H1 (cell line): ENCODE data around the gene PBX3. TPM values are rescaled to one million over a fixed set of nuclear protein-coding genes. Genes with fewer than 3 reads are reported as not detected.
A peak's percentile ranks its signal among the peaks of the same experiment; 100 is the strongest.

Experiments
- CTCF ChIA-PET: fragments of 300-600 bp; sonication (Branson Sonifier 250); formaldehyde crosslinking; loops from one replicate; lab custom pipeline; 2021; ENCODE audit not compliant: partially characterized antibody; lab: Charles Lee
- POLR2A ChIA-PET: fragments of 300-600 bp; sonication (Branson Sonifier 250); formaldehyde crosslinking; loops from one replicate; lab custom pipeline; 2021; ENCODE audit warnings: inconsistent platforms; ENCODE audit not compliant: partially characterized antibody; lab: Charles Lee
- DNase-seq, 2 experiments: peaks; one replicate each; pipeline versions ENCODE4 v3.0.0 to v3.0.0-alpha.2; 2010 to 2022; ENCODE audit warnings: low spot score in 2 of 2, low read depth in 1 of 2, mixed read lengths in 1 of 2
- FAIRE-seq: peaks from 2 replicates; lab custom pipeline; 2011; peaks lifted over from hg19 to GRCh38; lab: Jason Lieb, UNC
- H2AFZ ChIP-seq: 2 replicates; pipeline ENCODE4 v1.8.1; 2012; ENCODE audit warnings: low read length, inconsistent platforms
- H2AK5ac ChIP-seq: 2 replicates; pipeline ENCODE4 v1.6.1; 2013; ENCODE audit warnings: low read depth, low read length
- H2BK120ac ChIP-seq: replicated peaks from 2 replicates; pipeline ENCODE3; 2013; ENCODE audit warnings: low read depth, low read length, inconsistent platforms
- H2BK12ac ChIP-seq: 2 replicates; pipeline ENCODE4 v1.6.1; 2013; ENCODE audit warnings: low read depth, low read length
- H2BK15ac ChIP-seq: 2 replicates; pipeline ENCODE4 v1.6.1; 2013; ENCODE audit warnings: low read length
- H2BK20ac ChIP-seq: 2 replicates; pipeline ENCODE4 v1.6.1; 2013; ENCODE audit warnings: low read length
- H2BK5ac ChIP-seq: 2 replicates; pipeline ENCODE4 v1.6.1; 2013; ENCODE audit warnings: low read depth, low read length
- H3K14ac ChIP-seq: 2 replicates; pipeline ENCODE4 v1.6.1; 2013; ENCODE audit warnings: inconsistent platforms; ENCODE audit not compliant: insufficient read length
- H3K18ac ChIP-seq: 2 replicates; pipeline ENCODE4 v1.6.1; 2013; ENCODE audit warnings: low read length; ENCODE audit errors: extremely low read depth
- H3K23ac ChIP-seq: 2 replicates; pipeline ENCODE4 v1.6.1; 2013; ENCODE audit warnings: inconsistent platforms; ENCODE audit not compliant: insufficient read length
- H3K23me2 ChIP-seq: 2 replicates; pipeline ENCODE4 v1.6.1; 2013; ENCODE audit warnings: low read depth, low read length
- H3K27ac ChIP-seq: 2 replicates; pipeline ENCODE4 v1.6.1; 2011; ENCODE audit warnings: low read depth, low read length, inconsistent platforms
- H3K27me3 ChIP-seq, 4 experiments: replicated peaks in 1 of 4; 1 replicate in 1 of 4; 2 replicates in 3 of 4; pipeline versions ENCODE4 v1.6.1 to v1.8.1; 2011 to 2013; ENCODE audit warnings: low read length in 3 of 4, mild to moderate bottlenecking in 3 of 4, inconsistent platforms in 2 of 4, mixed read lengths in 2 of 4, moderate library complexity in 1 of 4; ENCODE audit not compliant: control insufficient read depth in 3 of 4, insufficient read depth in 3 of 4; ENCODE audit errors: extremely low read depth in 1 of 4
- H3K36me3 ChIP-seq, 4 experiments: 2 replicates each; pipeline versions ENCODE4 v1.6.1 to v1.8.1; 2011 to 2013; ENCODE audit warnings: mild to moderate bottlenecking in 4 of 4, low read length in 3 of 4, moderate library complexity in 2 of 4, control low read depth in 1 of 4, inconsistent platforms in 1 of 4; ENCODE audit not compliant: insufficient read depth in 4 of 4, control insufficient read depth in 2 of 4
- H3K4ac ChIP-seq: replicated peaks from 2 replicates; pipeline ENCODE3; 2013; ENCODE audit warnings: low read length, low read depth, mixed read lengths, inconsistent platforms; ENCODE audit not compliant: insufficient read length
- H3K4me1 ChIP-seq, 4 experiments: replicated peaks in 1 of 4; 1 replicate in 1 of 4; 2 replicates in 3 of 4; pipeline versions ENCODE4 v1.6.1 to v1.8.1; 2011 to 2013; ENCODE audit warnings: low read length in 3 of 4, inconsistent platforms in 2 of 4, mixed read lengths in 1 of 4; ENCODE audit not compliant: insufficient read depth in 4 of 4, control insufficient read depth in 3 of 4
- H3K4me2 ChIP-seq, 2 experiments: 2 replicates each; pipeline versions ENCODE4 v1.6.1 to v1.8.1; 2011 to 2013; ENCODE audit warnings: low read depth in 2 of 2, low read length in 2 of 2, control low read depth in 1 of 2, inconsistent platforms in 1 of 2, mild to moderate bottlenecking in 1 of 2; ENCODE audit not compliant: insufficient read depth in 1 of 2
- H3K4me3 ChIP-seq, 4 experiments: fragments of 200-600, 300-600 bp in 1 of 4; sonication (generic), shearing (Covaris generic), sonication (Bioruptor Twin) in 1 of 4; 2 replicates each; pipeline versions ENCODE4 v1.5.1 to v1.8.1; 2011 to 2016; ENCODE audit warnings: low read length in 4 of 4, low read depth in 3 of 4, control low read depth in 2 of 4, inconsistent platforms in 2 of 4, mild to moderate bottlenecking in 2 of 4, mixed read lengths in 1 of 4, moderate library complexity in 1 of 4; ENCODE audit not compliant: insufficient read depth in 2 of 4; ENCODE audit errors: extremely low read depth in 1 of 4
- H3K56ac ChIP-seq: replicated peaks from 2 replicates; pipeline ENCODE3; 2013; ENCODE audit warnings: low read depth, mild to moderate bottlenecking, mixed read lengths, low read length, inconsistent platforms; ENCODE audit not compliant: insufficient read length
- H3K79me1 ChIP-seq: 2 replicates; pipeline ENCODE4 v1.6.1; 2013; ENCODE audit warnings: low read depth, low read length, control low read depth
- H3K79me2 ChIP-seq, 2 experiments: 2 replicates each; pipeline versions ENCODE4 v1.6.1 to v1.8.1; 2012 to 2013; ENCODE audit warnings: low read length in 2 of 2, mild to moderate bottlenecking in 2 of 2, inconsistent platforms in 1 of 2; ENCODE audit not compliant: insufficient read depth in 2 of 2, control insufficient read depth in 1 of 2
- H3K9ac ChIP-seq, 4 experiments: replicated peaks in 1 of 4; 1 replicate in 1 of 4; 2 replicates in 3 of 4; pipeline versions ENCODE4 v1.6.1 to v1.8.1; 2011 to 2013; ENCODE audit warnings: low read depth in 3 of 4, low read length in 3 of 4, control low read depth in 2 of 4, mild to moderate bottlenecking in 2 of 4, moderate library complexity in 2 of 4, inconsistent platforms in 1 of 4; ENCODE audit errors: extremely low read depth in 1 of 4
- H3K9me3 ChIP-seq, 2 experiments: 2 replicates each; pipeline versions ENCODE4 v1.6.1 to v1.8.1; 2012 to 2013; ENCODE audit warnings: mild to moderate bottlenecking in 2 of 2, moderate library complexity in 2 of 2, control low read depth in 1 of 2, inconsistent platforms in 1 of 2, low read depth in 1 of 2, low read length in 1 of 2, mixed read lengths in 1 of 2; ENCODE audit not compliant: insufficient read depth in 2 of 2
- H4K20me1 ChIP-seq, 2 experiments: replicated peaks in 1 of 2; 2 replicates each; pipeline versions ENCODE3 to v1.8.1; 2011 to 2013; ENCODE audit warnings: inconsistent platforms in 2 of 2, low read length in 2 of 2, mild to moderate bottlenecking in 1 of 2; ENCODE audit not compliant: insufficient read depth in 2 of 2, control insufficient read depth in 1 of 2
- H4K5ac ChIP-seq: 2 replicates; pipeline ENCODE4 v1.6.1; 2013; ENCODE audit warnings: low read length, low read depth, mixed read lengths, inconsistent platforms; ENCODE audit not compliant: insufficient read length
- H4K8ac ChIP-seq: 2 replicates; pipeline ENCODE4 v1.8.0; 2013; ENCODE audit warnings: mild to moderate bottlenecking, moderate library complexity, low read length, inconsistent platforms; ENCODE audit not compliant: insufficient read depth; ENCODE audit errors: extremely low read depth
- H4K91ac ChIP-seq: replicated peaks from 2 replicates; pipeline ENCODE3; 2013; ENCODE audit warnings: low read length, mixed read lengths, inconsistent platforms; ENCODE audit not compliant: insufficient read length
- BCL11A ChIP-seq, 2 experiments: IDR thresholded peaks; one replicate each; pipeline ENCODE4 v1.6.1; 2011; ENCODE audit warnings: low read depth in 2 of 2, low read length in 2 of 2, mild to moderate bottlenecking in 2 of 2
- CBX8 ChIP-seq: fragments of 300-800, 300-1000 bp; sonication (generic); IDR thresholded peaks from 2 replicates; pipeline ENCODE4 v1.7.1; 2016; ENCODE audit warnings: low read depth, low read length, borderline replicate concordance
- CEBPB ChIP-seq: IDR thresholded peaks from 2 replicates; pipeline ENCODE4 v1.6.1; 2012; ENCODE audit warnings: low read depth, low read length
- CREB1 ChIP-seq: IDR thresholded peaks from 2 replicates; pipeline ENCODE4 v1.6.1; 2012; ENCODE audit warnings: inconsistent platforms
- E2F6 ChIP-seq: IDR thresholded peaks from 2 replicates; pipeline ENCODE4 v1.6.1; 2012; ENCODE audit warnings: inconsistent platforms
- HDAC6 ChIP-seq: IDR thresholded peaks from one replicate; pipeline ENCODE4 v1.7.1; 2012; ENCODE audit warnings: low read depth, mild to moderate bottlenecking, inconsistent platforms, low read length, moderate library complexity
- MAFK ChIP-seq: IDR thresholded peaks from 2 replicates; pipeline ENCODE4 v1.6.1; 2012; ENCODE audit warnings: low read depth, mild to moderate bottlenecking, improper control_type of control experiment, low read length
- MAX ChIP-seq: IDR thresholded peaks from 2 replicates; pipeline ENCODE4 v1.6.1; 2012; ENCODE audit warnings: inconsistent platforms
- POU5F1 ChIP-seq: IDR thresholded peaks from 2 replicates; pipeline ENCODE4 v1.6.1; 2011; ENCODE audit warnings: low read depth, mild to moderate bottlenecking, low read length, moderate library complexity
- SP2 ChIP-seq: IDR thresholded peaks from 2 replicates; pipeline ENCODE4 v1.6.1; 2012; ENCODE audit warnings: mild to moderate bottlenecking, low read length, inconsistent platforms
- SUZ12 ChIP-seq: fragments of 200-600 bp; sonication (generic); IDR thresholded peaks from 2 replicates; pipeline ENCODE4 v1.6.1; 2012; ENCODE audit warnings: mild to moderate bottlenecking, inconsistent platforms, low read length, moderate library complexity, mixed read lengths
- TAF7 ChIP-seq: optimal IDR thresholded peaks from 2 replicates; pipeline ENCODE3; 2011; ENCODE audit warnings: low read depth, mild to moderate bottlenecking, inconsistent platforms, low read length, moderate library complexity, borderline replicate concordance
- TCF12 ChIP-seq: IDR thresholded peaks from 2 replicates; pipeline ENCODE4 v1.6.1; 2011; ENCODE audit warnings: low read depth, mild to moderate bottlenecking, low read length
- WGBS, 2 experiments: shearing (Covaris generic) in 1 of 2; methylation state at CpG; one replicate each; pipeline versions ENCODE4 v1.1.6 to v1.1.7; 2013 to 2015; ENCODE audit warnings: low lambda C conversion rate in 2 of 2, mixed read lengths in 2 of 2, inconsistent platforms in 1 of 2, low coverage in 1 of 2, missing lambda C conversion rate in 1 of 2; ENCODE audit not compliant: insufficient replicate concordance in 2 of 2, insufficient coverage in 1 of 2, insufficient read length in 1 of 2; ENCODE audit errors: extremely low coverage in 1 of 2, missing lambda C conversion rate in 1 of 2; 5-methylcytosine and 5-hydroxymethylcytosine counted together
- polyA plus RNA-seq, 7 experiments: library from polyadenylated mRNA; depleted of rRNA in 3 of 7; stranded (reverse) in 5 of 7; unstranded in 2 of 7; fragments of >200 nt in 5 of 7; fragments of 200-250 nt in 2 of 7; gene quantifications; 1 replicate in 5 of 7; 2 replicates in 1 of 7; 4 replicates in 1 of 7; pipeline versions ENCODE4 v1.2.1 to v1.2.3, GENCODE V29; 2011 to 2013; ENCODE audit warnings: missing spikeins in 2 of 7, mixed read lengths in 2 of 7
- total RNA-seq: library from RNA; stranded (reverse); fragmentation: NEBNext Ultra II Directional; extraction: Animal tissue kit (Norgen Biotek cat#: 25700); gene quantifications from 2 replicates; pipeline ENCODE4 v1.2.1, GENCODE V29; 2021

Gene PBX3
- total and polyA plus RNA-seq, 2 of the 8 experiments (the other 6 are each of a cell fraction or from before 2014, with no cell fraction given) = 22.7 to 44.3 TPM

DNA sequence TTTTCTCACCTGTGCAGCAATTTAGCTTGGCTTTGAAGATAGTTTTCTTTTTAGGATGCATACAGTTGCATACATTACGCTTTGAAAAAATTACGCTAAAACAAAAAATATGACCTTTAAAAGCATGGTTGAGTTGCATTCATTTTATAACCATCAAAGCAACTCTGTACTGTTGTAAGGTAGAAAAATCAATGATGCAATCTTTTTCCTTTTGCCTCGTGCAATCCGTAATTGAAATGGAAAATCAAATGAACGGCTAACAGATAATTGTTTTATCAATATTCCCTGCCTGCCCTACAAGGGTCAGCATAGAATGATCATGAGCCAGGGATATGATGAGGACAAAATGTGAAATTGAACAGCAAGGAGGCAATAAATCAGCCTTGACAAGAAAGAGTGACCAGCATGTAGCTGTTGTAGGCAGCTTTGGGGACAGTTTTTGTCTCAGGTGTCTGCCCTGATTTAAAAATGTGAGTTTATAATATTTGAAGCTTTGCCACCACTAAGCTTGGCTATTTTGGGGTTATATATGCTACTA lies 98.2 kb downstream of the PBX3 start:
- no peaks in the 10 kb centered on the region; a peak in 1 of 8 replicates for H3K36me3 ChIP-seq
- no peaks in the 10 kb centered on the region; the same call in 1 of the 2 replicates for H3K79me1 ChIP-seq
- H3K4ac ChIP-seq = no peak overlapping the region
- H3K56ac ChIP-seq = no peak overlapping the region
- H2BK15ac ChIP-seq = no peak overlapping the region
- H4K20me1 ChIP-seq = peaks cover 0 to 4% of the 10 kb centered on the region in 2 experiments
- H3K9me3 ChIP-seq = no peaks in the 10 kb centered on the region
- H3K27ac ChIP-seq = no peak overlapping the region
- H3K18ac ChIP-seq = peak overlapping the region; percentile 39; the same call in 1 of the 2 replicates
- no peak overlapping the region for H3K4me3 ChIP-seq
- no peak overlapping the region for H3K23ac ChIP-seq
- no peak overlapping the region for H2BK120ac ChIP-seq
- H2BK5ac ChIP-seq = no peak overlapping the region
- H2BK12ac ChIP-seq = no peak overlapping the region
- ChIA-PET CTCF (no interaction called here), POLR2A (no interaction called here)
- TF ChIP-seq MAX (no peak), CEBPB (no peak), HDAC6 (no peak), E2F6 (no peak), TCF12 (no peak), SUZ12 (no peak), MAFK (no peak), CREB1 (no peak), SP2 (no peak), BCL11A (IDR thresholded peaks at IDR 0.05; ENCODE audit: low read depth in 2 of 2, low read length in 2 of 2) (no peak), CBX8 (no peak), POU5F1 (no peak), TAF7 (no peak)
- H4K91ac ChIP-seq = no peak overlapping the region
- H3K9ac ChIP-seq = no peak overlapping the region
- H2AFZ ChIP-seq = no peak overlapping the region
- no peaks in the 10 kb centered on the region for H3K23me2 ChIP-seq
- no peak overlapping the region for H2BK20ac ChIP-seq
- H2AK5ac ChIP-seq = no peak overlapping the region
- peaks cover 2 to 21% (median 10%) of the 10 kb centered on the region in 4 experiments; a peak in 6 of 7 replicates for H3K4me1 ChIP-seq
- H3K14ac ChIP-seq = no peak overlapping the region
- no peak overlapping the region for H4K5ac ChIP-seq
- no peak overlapping the region for H4K8ac ChIP-seq
- H3K27me3 ChIP-seq = no peaks in the 10 kb centered on the region
- WGBS, 2 experiments = 85% methylated on average over 5 of the region's 5 CpGs; no CpG with 5 or more reads in 1 of the 2 experiments
- DNase-seq (no peak), FAIRE-seq (no peak)
- H3K79me2 ChIP-seq = peaks cover 0 to 87% of the 10 kb centered on the region in 2 experiments; a peak in 3 of 4 replicates
- H3K4me2 ChIP-seq = no peak overlapping the region
